SK-N-SH (cell line): ENCODE measurements around the gene RFPL2.
"Not testable (repeated sequence)": the region's sequence is repeated elsewhere in the genome, so short reads cannot be mapped to it uniquely, and the experiment has no call there.

Experiments
- FOXJ3 ChIP-seq: sonication (generic); formaldehyde crosslinking; IDR thresholded peaks from 2 replicates; pipeline ENCODE4 v1.5.1; 2020; ENCODE audit warnings: mild to moderate bottlenecking, missing genetic modification reagents
- JUND ChIP-seq: IDR thresholded peaks from 2 replicates; pipeline ENCODE4 v1.4.0; 2012
- MEF2A ChIP-seq: IDR thresholded peaks from 2 replicates; pipeline ENCODE4 v1.4.0; 2012; ENCODE audit warnings: low read depth, borderline replicate concordance
- RFX5 ChIP-seq: IDR thresholded peaks from 2 replicates; pipeline ENCODE4 v1.6.1; 2012; ENCODE audit warnings: mild to moderate bottlenecking, improper control_type of control experiment, low read length
- TAF1 ChIP-seq: IDR thresholded peaks from 2 replicates; pipeline ENCODE4 v1.6.1; 2012; ENCODE audit warnings: low read depth, mild to moderate bottlenecking, low read length, moderate library complexity, borderline replicate concordance
- TCF12 ChIP-seq: IDR thresholded peaks from 2 replicates; pipeline ENCODE4 v1.4.0; 2012
- TF ChIP-seq, protein P1 (sequence below): fragments of 200-600 bp; sonication (generic); IDR thresholded peaks from 2 replicates; pipeline ENCODE4 v1.6.1; 2017; ENCODE audit warnings: antibody characterized with exemption, mild to moderate bottlenecking, moderate library complexity

DNA sequence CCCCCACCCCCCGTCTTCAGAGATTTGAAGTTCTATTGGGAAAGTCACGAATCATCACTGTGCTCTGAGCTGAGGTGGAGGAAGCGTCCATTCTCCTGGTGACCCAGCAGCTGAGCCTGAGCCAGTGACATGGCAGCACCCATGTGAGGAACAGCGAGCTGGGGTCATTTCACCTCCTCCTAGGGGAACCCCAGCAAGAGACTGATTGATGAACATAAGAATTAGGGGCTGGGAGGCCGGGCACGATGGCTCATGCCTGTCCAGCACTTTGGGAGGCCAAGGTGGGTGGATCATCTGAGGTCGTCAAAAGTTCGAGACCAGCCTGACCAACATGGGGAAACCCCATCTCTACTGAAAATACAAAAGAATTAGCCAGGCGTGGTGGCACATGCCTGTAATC, 11.5 kb downstream of the RFPL2 start:
- TF ChIP-seq, protein P1, sequence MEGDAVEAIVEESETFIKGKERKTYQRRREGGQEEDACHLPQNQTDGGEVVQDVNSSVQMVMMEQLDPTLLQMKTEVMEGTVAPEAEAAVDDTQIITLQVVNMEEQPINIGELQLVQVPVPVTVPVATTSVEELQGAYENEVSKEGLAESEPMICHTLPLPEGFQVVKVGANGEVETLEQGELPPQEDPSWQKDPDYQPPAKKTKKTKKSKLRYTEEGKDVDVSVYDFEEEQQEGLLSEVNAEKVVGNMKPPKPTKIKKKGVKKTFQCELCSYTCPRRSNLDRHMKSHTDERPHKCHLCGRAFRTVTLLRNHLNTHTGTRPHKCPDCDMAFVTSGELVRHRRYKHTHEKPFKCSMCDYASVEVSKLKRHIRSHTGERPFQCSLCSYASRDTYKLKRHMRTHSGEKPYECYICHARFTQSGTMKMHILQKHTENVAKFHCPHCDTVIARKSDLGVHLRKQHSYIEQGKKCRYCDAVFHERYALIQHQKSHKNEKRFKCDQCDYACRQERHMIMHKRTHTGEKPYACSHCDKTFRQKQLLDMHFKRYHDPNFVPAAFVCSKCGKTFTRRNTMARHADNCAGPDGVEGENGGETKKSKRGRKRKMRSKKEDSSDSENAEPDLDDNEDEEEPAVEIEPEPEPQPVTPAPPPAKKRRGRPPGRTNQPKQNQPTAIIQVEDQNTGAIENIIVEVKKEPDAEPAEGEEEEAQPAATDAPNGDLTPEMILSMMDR = not testable (repeated sequence)
- not testable (repeated sequence) for TF ChIP-seq TAF1, RFX5, MEF2A, FOXJ3, JUND, TCF12
